ENCODE results near the gene SPIRE1. TPM values are rescaled to one million over a fixed set of nuclear protein-coding genes. Genes with fewer than 3 reads are reported as not detected.

SPIRE1 gene
- total RNA-seq, 4 donors from 2014 or later = 37.4 to 50.8 (median 43.0) TPM

DNA sequence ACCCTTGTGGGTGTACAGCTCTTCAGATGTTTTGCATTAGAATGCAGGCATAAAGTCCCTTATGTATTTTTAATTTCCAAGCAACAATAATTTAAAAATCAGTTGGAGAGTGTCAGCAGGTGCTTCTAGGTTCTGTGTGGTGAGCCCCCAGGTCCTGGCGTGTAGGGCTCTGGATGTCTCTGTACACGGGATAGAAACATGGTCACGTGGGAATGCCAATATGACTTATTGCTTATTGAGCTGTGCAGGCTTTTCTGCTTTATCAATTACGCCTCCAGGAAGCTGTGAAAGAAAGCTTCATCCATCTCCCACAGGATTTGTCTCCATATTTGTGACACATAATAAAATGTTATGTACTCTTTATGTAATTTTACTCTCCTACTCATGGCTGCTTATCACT lies 212.4 kb downstream of the SPIRE1 start:
- 92 to 94% methylated on average over 4 of the region's 4 CpGs for WGBS, 2 donors (ENCODE audit: low coverage in 1 of 2)
- peaks cover 0 to 62% of the 10 kb centered on the region in 2 donors for H3K36me3 ChIP-seq

DNA sequence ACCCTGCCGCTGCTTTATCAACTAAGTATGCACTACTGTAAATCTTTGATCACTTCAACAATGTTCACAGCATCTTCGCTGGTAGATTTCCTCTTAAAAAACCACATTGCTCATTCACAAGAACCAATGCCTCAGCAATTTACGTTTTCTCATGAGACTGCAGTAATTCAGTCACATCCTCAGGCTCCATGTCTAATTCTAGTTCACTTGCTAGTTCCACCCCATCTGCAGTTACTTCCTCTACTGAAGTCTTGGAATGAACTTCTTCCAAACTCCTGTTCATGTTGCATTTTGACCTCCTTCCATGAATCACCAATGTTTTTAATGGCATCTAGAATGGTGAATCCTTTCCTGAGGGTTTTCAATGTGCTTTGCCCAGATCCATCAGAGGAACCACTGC lies 214.4 kb downstream of the SPIRE1 start:
- Histone ChIP-seq H3K4me1 (no peaks in the 10 kb centered on the region), H3K9me3 (peaks cover 0 to 16% (median 0%) of the 10 kb centered on the region in 3 donors), H3K36me3 (peaks cover 0 to 55% of the 10 kb centered on the region in 2 donors), H3K27me3 (no peaks in the 10 kb centered on the region), H3K4me3 (no peak overlapping the region), H3K27ac (no peak overlapping the region)
- TF ChIP-seq POLR2AphosphoS5 (IDR thresholded peaks at IDR 0.05) (no peak), EP300 (IDR thresholded peaks at IDR 0.05) (no peak), POLR2A (IDR thresholded peaks at IDR 0.05) (no peak)
- TF ChIP-seq, protein P1, sequence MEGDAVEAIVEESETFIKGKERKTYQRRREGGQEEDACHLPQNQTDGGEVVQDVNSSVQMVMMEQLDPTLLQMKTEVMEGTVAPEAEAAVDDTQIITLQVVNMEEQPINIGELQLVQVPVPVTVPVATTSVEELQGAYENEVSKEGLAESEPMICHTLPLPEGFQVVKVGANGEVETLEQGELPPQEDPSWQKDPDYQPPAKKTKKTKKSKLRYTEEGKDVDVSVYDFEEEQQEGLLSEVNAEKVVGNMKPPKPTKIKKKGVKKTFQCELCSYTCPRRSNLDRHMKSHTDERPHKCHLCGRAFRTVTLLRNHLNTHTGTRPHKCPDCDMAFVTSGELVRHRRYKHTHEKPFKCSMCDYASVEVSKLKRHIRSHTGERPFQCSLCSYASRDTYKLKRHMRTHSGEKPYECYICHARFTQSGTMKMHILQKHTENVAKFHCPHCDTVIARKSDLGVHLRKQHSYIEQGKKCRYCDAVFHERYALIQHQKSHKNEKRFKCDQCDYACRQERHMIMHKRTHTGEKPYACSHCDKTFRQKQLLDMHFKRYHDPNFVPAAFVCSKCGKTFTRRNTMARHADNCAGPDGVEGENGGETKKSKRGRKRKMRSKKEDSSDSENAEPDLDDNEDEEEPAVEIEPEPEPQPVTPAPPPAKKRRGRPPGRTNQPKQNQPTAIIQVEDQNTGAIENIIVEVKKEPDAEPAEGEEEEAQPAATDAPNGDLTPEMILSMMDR (IDR thresholded peaks at IDR 0.05) = no peak
- 96 to 97% methylated on average over 3 of the region's 3 CpGs for whole genome bisulfite sequencing, 2 donors (ENCODE audit: low coverage in 1 of 2)
- no peak for ATAC-seq

More for the DNA sequence above, 212.4 kb downstream of the SPIRE1 start:
- TF ChIP-seq POLR2AphosphoS5 (IDR thresholded peaks at IDR 0.05) (no peak), POLR2A (IDR thresholded peaks at IDR 0.05) (no peak), EP300 (IDR thresholded peaks at IDR 0.05) (no peak)
- TF ChIP-seq, protein P1 (IDR thresholded peaks at IDR 0.05) = no peak
- Histone ChIP-seq H3K4me1 (no peaks in the 10 kb centered on the region), H3K27ac (no peak overlapping the region), H3K27me3 (no peaks in the 10 kb centered on the region), H3K9me3 (peaks cover 0 to 16% (median 0%) of the 10 kb centered on the region in 3 donors), H3K4me3 (no peak overlapping the region)
- no peak for ATAC-seq

DNA sequence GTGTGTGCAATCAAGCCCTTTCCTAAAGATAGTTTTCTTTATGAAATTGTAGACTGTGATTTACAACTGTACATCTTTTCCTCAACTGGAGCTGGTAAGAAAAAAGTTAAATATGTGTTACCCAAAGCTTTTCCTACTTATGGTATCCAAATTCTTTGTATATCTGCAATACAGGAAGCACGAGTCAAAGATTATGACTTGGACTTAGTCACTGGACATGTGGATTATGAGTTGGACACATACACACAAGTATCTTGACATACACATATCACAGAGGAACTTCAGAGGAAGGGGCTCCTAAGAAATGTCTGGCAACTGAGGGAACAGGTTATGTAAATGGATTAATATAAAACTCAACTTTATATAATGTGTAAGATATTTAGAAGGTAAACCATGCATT lies 215.0 kb downstream of the SPIRE1 start:
- no peak for ATAC-seq
- Histone ChIP-seq H3K9me3 (peaks cover 0 to 16% (median 0%) of the 10 kb centered on the region in 3 donors), H3K27me3 (no peaks in the 10 kb centered on the region), H3K4me3 (no peak overlapping the region), H3K4me1 (no peaks in the 10 kb centered on the region), H3K27ac (no peak overlapping the region), H3K36me3 (peaks cover 0 to 56% of the 10 kb centered on the region in 2 donors)
- WGBS, 2 donors (ENCODE audit: low coverage in 1 of 2) = 67 to 100% methylated on average over 1 of the region's 1 CpG
- TF ChIP-seq EP300 (IDR thresholded peaks at IDR 0.05) = no peak
- no peak for TF ChIP-seq POLR2AphosphoS5 (IDR thresholded peaks at IDR 0.05)
- TF ChIP-seq POLR2A (IDR thresholded peaks at IDR 0.05) = no peak
- TF ChIP-seq, protein P1 (IDR thresholded peaks at IDR 0.05) = no peak

DNA sequence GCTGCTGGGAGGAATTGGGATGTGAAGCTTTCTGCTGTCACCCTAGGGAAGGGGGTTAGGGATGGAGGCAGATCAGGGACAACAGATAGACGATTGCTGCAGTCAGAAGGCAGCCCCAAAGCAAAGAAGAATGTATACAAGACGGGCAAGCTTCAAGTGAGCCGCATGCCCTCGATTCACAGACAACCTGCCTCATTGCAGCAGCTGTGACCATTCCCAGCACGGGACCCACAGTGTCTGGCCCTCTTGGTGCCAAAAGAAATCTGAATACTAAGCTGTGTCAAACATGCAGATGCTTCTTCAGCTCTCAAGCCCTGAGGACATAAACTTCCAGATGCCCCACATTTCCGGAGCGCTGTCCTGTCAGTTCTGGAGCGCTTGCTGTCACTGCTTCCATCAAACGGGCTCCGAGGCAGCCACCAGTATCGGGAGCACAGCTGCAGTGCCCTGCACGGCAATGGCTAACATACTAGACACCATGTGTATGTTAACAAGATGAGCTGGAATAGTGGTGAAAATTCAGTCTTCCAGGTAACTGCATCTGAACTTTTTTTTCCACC lies 216.4 kb downstream of the SPIRE1 start:
- WGBS, 2 donors (ENCODE audit: low coverage in 1 of 2) = 90 to 92% methylated on average over 7 of the region's 12 CpGs
- no peak overlapping the region for H3K4me3 ChIP-seq
- no peaks in the 10 kb centered on the region for H3K4me1 ChIP-seq
- peaks cover 0 to 16% (median 0%) of the 10 kb centered on the region in 3 donors for H3K9me3 ChIP-seq
- no peak overlapping the region for H3K27ac ChIP-seq
- no peaks in the 10 kb centered on the region for H3K27me3 ChIP-seq
- TF ChIP-seq, protein P1 (IDR thresholded peaks at IDR 0.05) = no peak
- TF ChIP-seq POLR2A (IDR thresholded peaks at IDR 0.05) (no peak), POLR2AphosphoS5 (IDR thresholded peaks at IDR 0.05) (no peak), EP300 (IDR thresholded peaks at IDR 0.05) (no peak)
- no peak for ATAC-seq
- peaks cover 0 to 53% of the 10 kb centered on the region in 2 donors for H3K36me3 ChIP-seq

DNA sequence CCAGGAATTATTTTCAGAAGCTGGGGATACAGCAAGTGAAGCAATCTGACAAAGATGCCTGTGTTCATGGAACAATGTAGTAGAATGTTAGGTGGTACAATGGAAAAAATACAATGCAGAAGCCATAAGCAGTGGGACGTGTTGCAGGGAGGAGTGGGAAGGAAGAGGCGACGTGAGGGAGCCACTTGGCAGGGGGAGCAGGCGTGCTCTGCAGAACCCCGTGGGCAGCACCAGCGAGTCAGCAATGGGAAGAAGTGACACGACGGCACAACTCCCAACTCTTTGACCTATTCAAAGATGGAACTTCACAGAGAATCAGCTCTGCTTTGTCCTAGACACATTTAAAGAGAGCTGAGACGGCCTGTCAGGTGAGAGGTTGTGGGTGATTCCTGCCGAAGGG lies 219.7 kb downstream of the SPIRE1 start:
- Histone ChIP-seq H3K36me3 (peaks cover 0 to 54% of the 10 kb centered on the region in 2 donors), H3K27ac (no peak overlapping the region)

More for the DNA sequence above, 219.7 kb downstream of the SPIRE1 start:
- no peaks in the 10 kb centered on the region for H3K27me3 ChIP-seq
- TF ChIP-seq EP300 (IDR thresholded peaks at IDR 0.05) (no peak), POLR2A (IDR thresholded peaks at IDR 0.05) (no peak), POLR2AphosphoS5 (IDR thresholded peaks at IDR 0.05) (no peak)
- TF ChIP-seq, protein P1 (IDR thresholded peaks at IDR 0.05) = no peak
- ATAC-seq = no peak
- no peaks in the 10 kb centered on the region for H3K9me3 ChIP-seq
- no peak overlapping the region for H3K4me3 ChIP-seq
- WGBS, 2 donors (ENCODE audit: low coverage in 1 of 2) = 75 to 91% methylated on average over 5 to 10 of the region's 10 CpGs
- no peaks in the 10 kb centered on the region for H3K4me1 ChIP-seq
